SK-N-SH treated with all-trans-retinoic acid at 6 μM for 48 hours (cell line): ENCODE data around the gene ARSB.

ENCODE experiments used
- ATAC-seq: fragments of 200-7000 bp; cut with Tn5 transposase; 3 replicates; pipeline ENCODE4 v1.9.1; 2020; ENCODE audit warnings: mild to moderate bottlenecking, moderate library complexity
- ARNTL ChIP-seq: fragments of 450-650 bp; formaldehyde crosslinking; IDR thresholded peaks from 2 replicates; pipeline ENCODE4 v1.5.0; 2020; ENCODE audit warnings: low read depth, mild to moderate bottlenecking, moderate library complexity, borderline replicate concordance
- BACH2 ChIP-seq: fragments of 250-450 bp; sonication (Bioruptor Pico); IDR thresholded peaks from 2 replicates; pipeline ENCODE4 v1.9.0; 2021; ENCODE audit warnings: mild to moderate bottlenecking, borderline replicate concordance
- CSDC2 ChIP-seq: fragments of 250-450 bp; sonication (Bioruptor Pico); IDR thresholded peaks from 2 replicates; pipeline ENCODE4 v1.5.0; 2020; ENCODE audit warnings: mild to moderate bottlenecking, moderate library complexity
- ESRRG ChIP-seq: fragments of 250-450 bp; sonication (Bioruptor Pico); IDR thresholded peaks from 2 replicates; pipeline ENCODE4 v1.6.1; 2021; ENCODE audit warnings: mild to moderate bottlenecking
- GLIS3 ChIP-seq: fragments of 250-450 bp; sonication (Bioruptor Pico); IDR thresholded peaks from 2 replicates; pipeline ENCODE4 v1.5.0; 2020; ENCODE audit warnings: mild to moderate bottlenecking, moderate library complexity
- ISL1 ChIP-seq: fragments of 250-450 bp; sonication (Bioruptor Pico); IDR thresholded peaks from 2 replicates; pipeline ENCODE4 v2.1.2; 2022; ENCODE audit warnings: mild to moderate bottlenecking, moderate library complexity
- OSR1 ChIP-seq: fragments of 250-450 bp; sonication (Bioruptor Pico); IDR thresholded peaks from 2 replicates; pipeline ENCODE4 v1.8.0; 2022; ENCODE audit warnings: moderate library complexity, mild to moderate bottlenecking, inconsistent platforms
- PPARA ChIP-seq: fragments of 250-450 bp; sonication (Bioruptor Pico); IDR thresholded peaks from 2 replicates; pipeline ENCODE4 v1.5.0; 2020; ENCODE audit warnings: mild to moderate bottlenecking, borderline replicate concordance
- RARB ChIP-seq: fragments of 250-450 bp; sonication (Bioruptor Pico); IDR thresholded peaks from 2 replicates; pipeline ENCODE4 v1.8.0; 2021; ENCODE audit warnings: mild to moderate bottlenecking, moderate library complexity
- SNAI2 ChIP-seq: fragments of 250-450 bp; sonication (Bioruptor Pico); IDR thresholded peaks from 2 replicates; pipeline ENCODE4 v1.5.0; 2020; ENCODE audit warnings: mild to moderate bottlenecking, moderate library complexity
- TCF4 ChIP-seq: fragments of 250-450 bp; sonication (Bioruptor Pico); IDR thresholded peaks from 2 replicates; pipeline ENCODE4 v1.8.0; 2021; ENCODE audit warnings: mild to moderate bottlenecking, moderate library complexity, borderline replicate concordance
- TOX ChIP-seq: fragments of 250-450 bp; sonication (Bioruptor Pico); IDR thresholded peaks from 2 replicates; pipeline ENCODE4 v1.8.0; 2021; ENCODE audit warnings: mild to moderate bottlenecking, moderate library complexity, borderline replicate concordance
- ZFP3 ChIP-seq: fragments of 250-450 bp; sonication (Bioruptor Pico); IDR thresholded peaks from 2 replicates; pipeline ENCODE4 v1.5.0; 2020; ENCODE audit warnings: mild to moderate bottlenecking, moderate library complexity
- ZNF565 ChIP-seq: fragments of 450-650 bp; formaldehyde crosslinking; conservative IDR thresholded peaks from 2 replicates; pipeline ENCODE4 v1.5.0; 2020; ENCODE audit warnings: low read depth, mild to moderate bottlenecking, moderate library complexity
- ZNF70 ChIP-seq: fragments of 450-650 bp; formaldehyde crosslinking; IDR thresholded peaks from 2 replicates; pipeline ENCODE4 v1.5.0; 2020; ENCODE audit warnings: mild to moderate bottlenecking, moderate library complexity
- ZNF8 ChIP-seq: fragments of 450-650 bp; formaldehyde crosslinking; IDR thresholded peaks from 2 replicates; pipeline ENCODE4 v1.5.0; 2020; ENCODE audit warnings: mild to moderate bottlenecking, moderate library complexity
- TF ChIP-seq, protein P1 (sequence below): fragments of 250-450 bp; sonication (Bioruptor Pico); IDR thresholded peaks from 2 replicates; pipeline ENCODE4 v1.5.0; 2020; ENCODE audit warnings: mild to moderate bottlenecking, moderate library complexity
- TF ChIP-seq, protein P2 (sequence below): fragments of 250-450 bp; sonication (Bioruptor Pico); IDR thresholded peaks from 2 replicates; pipeline ENCODE4 v1.8.0; 2021; ENCODE audit warnings: low read depth, mild to moderate bottlenecking, moderate library complexity, borderline replicate concordance
- TF ChIP-seq, protein P3 (sequence below): fragments of 250-450 bp; sonication (Bioruptor Pico); IDR thresholded peaks from 2 replicates; pipeline ENCODE4 v1.5.1; 2021; ENCODE audit warnings: mild to moderate bottlenecking, moderate library complexity
- TF ChIP-seq, protein P4 (sequence below): fragments of 250-450 bp; sonication (Bioruptor Pico); IDR thresholded peaks from 2 replicates; pipeline ENCODE4 v1.5.1; 2020; ENCODE audit warnings: low read depth, mild to moderate bottlenecking, moderate library complexity
- TF ChIP-seq, protein P5 (sequence below): fragments of 250-450 bp; sonication (Bioruptor Pico); IDR thresholded peaks from 2 replicates; pipeline ENCODE4 v1.8.0; 2020; ENCODE audit warnings: mild to moderate bottlenecking, moderate library complexity, borderline replicate concordance

ARSB gene

DNA sequence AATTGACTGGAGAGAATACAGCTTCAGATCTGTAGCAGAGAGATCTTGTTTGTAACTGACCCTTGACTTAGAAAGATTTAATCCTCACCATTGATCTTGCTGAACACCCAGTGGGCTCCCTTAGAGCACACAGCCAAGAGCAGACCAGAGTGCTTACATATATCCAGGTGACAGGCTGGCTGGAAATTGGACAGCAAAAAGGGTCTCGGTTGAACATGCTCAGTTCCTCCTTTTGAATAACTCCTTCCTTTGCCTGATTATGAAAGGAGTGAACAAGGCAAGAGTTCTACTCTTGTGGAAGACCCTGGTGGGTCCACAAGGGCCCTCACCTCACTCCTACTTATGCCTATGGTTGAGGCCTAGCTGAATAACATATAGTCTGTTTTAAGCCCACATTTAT lies 202.4 kb downstream of the ARSB start:
- TF ChIP-seq ESRRG = no peak
- TF ChIP-seq, protein P1, sequence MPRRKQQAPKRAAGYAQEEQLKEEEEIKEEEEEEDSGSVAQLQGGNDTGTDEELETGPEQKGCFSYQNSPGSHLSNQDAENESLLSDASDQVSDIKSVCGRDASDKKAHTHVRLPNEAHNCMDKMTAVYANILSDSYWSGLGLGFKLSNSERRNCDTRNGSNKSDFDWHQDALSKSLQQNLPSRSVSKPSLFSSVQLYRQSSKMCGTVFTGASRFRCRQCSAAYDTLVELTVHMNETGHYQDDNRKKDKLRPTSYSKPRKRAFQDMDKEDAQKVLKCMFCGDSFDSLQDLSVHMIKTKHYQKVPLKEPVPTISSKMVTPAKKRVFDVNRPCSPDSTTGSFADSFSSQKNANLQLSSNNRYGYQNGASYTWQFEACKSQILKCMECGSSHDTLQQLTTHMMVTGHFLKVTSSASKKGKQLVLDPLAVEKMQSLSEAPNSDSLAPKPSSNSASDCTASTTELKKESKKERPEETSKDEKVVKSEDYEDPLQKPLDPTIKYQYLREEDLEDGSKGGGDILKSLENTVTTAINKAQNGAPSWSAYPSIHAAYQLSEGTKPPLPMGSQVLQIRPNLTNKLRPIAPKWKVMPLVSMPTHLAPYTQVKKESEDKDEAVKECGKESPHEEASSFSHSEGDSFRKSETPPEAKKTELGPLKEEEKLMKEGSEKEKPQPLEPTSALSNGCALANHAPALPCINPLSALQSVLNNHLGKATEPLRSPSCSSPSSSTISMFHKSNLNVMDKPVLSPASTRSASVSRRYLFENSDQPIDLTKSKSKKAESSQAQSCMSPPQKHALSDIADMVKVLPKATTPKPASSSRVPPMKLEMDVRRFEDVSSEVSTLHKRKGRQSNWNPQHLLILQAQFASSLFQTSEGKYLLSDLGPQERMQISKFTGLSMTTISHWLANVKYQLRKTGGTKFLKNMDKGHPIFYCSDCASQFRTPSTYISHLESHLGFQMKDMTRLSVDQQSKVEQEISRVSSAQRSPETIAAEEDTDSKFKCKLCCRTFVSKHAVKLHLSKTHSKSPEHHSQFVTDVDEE = no peak
- no peak for TF ChIP-seq ZNF70 (CRISPR knock-in tag)
- TF ChIP-seq, protein P2, sequence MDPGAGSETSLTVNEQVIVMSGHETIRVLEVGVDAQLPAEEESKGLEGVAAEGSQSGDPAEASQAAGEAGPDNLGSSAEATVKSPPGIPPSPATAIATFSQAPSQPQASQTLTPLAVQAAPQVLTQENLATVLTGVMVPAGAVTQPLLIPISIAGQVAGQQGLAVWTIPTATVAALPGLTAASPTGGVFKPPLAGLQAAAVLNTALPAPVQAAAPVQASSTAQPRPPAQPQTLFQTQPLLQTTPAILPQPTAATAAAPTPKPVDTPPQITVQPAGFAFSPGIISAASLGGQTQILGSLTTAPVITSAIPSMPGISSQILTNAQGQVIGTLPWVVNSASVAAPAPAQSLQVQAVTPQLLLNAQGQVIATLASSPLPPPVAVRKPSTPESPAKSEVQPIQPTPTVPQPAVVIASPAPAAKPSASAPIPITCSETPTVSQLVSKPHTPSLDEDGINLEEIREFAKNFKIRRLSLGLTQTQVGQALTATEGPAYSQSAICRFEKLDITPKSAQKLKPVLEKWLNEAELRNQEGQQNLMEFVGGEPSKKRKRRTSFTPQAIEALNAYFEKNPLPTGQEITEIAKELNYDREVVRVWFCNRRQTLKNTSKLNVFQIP (CRISPR knock-in tag) = no peak
- TF ChIP-seq CSDC2 (CRISPR knock-in tag) = no peak
- TF ChIP-seq, protein P3, sequence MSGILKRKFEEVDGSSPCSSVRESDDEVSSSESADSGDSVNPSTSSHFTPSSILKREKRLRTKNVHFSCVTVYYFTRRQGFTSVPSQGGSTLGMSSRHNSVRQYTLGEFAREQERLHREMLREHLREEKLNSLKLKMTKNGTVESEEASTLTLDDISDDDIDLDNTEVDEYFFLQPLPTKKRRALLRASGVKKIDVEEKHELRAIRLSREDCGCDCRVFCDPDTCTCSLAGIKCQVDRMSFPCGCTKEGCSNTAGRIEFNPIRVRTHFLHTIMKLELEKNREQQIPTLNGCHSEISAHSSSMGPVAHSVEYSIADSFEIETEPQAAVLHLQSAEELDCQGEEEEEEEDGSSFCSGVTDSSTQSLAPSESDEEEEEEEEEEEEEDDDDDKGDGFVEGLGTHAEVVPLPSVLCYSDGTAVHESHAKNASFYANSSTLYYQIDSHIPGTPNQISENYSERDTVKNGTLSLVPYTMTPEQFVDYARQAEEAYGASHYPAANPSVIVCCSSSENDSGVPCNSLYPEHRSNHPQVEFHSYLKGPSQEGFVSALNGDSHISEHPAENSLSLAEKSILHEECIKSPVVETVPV (CRISPR knock-in tag) = no peak
- no peak for TF ChIP-seq BACH2 (CRISPR knock-in tag)
- no peak for TF ChIP-seq PPARA (CRISPR knock-in tag)
- no peak for TF ChIP-seq ZFP3 (CRISPR knock-in tag)
- TF ChIP-seq ZNF8 (CRISPR knock-in tag) = no peak
- no peak for TF ChIP-seq OSR1 (CRISPR knock-in tag)
- no peak for TF ChIP-seq TCF4 (CRISPR knock-in tag)
- TF ChIP-seq TOX (CRISPR knock-in tag) = no peak
- TF ChIP-seq ISL1 (CRISPR knock-in tag) = no peak
- no peak for TF ChIP-seq GLIS3 (CRISPR knock-in tag)
- TF ChIP-seq, protein P4, sequence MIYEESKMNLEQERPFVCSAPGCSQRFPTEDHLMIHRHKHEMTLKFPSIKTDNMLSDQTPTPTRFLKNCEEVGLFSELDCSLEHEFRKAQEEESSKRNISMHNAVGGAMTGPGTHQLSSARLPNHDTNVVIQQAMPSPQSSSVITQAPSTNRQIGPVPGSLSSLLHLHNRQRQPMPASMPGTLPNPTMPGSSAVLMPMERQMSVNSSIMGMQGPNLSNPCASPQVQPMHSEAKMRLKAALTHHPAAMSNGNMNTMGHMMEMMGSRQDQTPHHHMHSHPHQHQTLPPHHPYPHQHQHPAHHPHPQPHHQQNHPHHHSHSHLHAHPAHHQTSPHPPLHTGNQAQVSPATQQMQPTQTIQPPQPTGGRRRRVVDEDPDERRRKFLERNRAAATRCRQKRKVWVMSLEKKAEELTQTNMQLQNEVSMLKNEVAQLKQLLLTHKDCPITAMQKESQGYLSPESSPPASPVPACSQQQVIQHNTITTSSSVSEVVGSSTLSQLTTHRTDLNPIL = no peak
- TF ChIP-seq ZNF565 (CRISPR knock-in tag) = no peak

DNA sequence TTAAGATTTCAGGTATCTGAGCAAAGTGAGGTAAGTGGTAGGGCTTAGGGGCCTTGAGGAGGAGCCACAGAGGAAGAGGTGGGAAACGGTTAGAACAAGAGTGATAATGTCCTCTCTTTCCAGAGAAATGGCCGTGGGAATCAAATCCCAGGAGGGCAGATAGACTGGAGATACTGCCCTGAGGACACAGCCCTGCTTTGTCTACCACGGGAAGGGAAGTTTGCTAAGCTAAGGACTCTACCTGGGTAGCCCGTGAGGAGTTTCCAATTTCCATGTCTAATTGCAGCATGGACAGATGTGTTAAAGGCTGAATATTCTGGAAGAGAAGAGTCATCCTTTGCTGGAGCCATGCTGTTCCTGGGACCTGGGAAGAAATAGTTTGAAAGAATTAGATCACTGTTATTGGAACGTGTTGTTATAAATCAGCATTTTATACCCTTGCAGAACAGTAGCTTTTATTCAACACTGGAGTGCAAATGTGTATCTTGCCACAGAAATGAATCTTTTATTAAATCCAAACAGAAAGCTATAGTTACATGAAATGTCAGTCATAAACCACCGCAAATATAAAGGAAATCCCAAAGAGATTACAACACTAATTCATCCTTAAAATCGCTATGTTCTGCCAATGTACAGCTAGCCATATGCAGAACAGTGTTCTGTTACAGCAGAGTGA lies 203.4 kb downstream of the ARSB start:
- TF ChIP-seq, protein P3 (CRISPR knock-in tag) = no peak
- TF ChIP-seq SNAI2 (CRISPR knock-in tag) (no peak), RARB (CRISPR knock-in tag) (no peak), CSDC2 (CRISPR knock-in tag) (no peak), ZNF8 (CRISPR knock-in tag) (no peak), GLIS3 (CRISPR knock-in tag) (no peak), ZFP3 (CRISPR knock-in tag) (no peak), ARNTL (CRISPR knock-in tag) (no peak), ZNF565 (CRISPR knock-in tag) (no peak), OSR1 (CRISPR knock-in tag) (no peak), BACH2 (CRISPR knock-in tag) (no peak), ESRRG (no peak), TCF4 (CRISPR knock-in tag) (no peak)
- TF ChIP-seq, protein P5, sequence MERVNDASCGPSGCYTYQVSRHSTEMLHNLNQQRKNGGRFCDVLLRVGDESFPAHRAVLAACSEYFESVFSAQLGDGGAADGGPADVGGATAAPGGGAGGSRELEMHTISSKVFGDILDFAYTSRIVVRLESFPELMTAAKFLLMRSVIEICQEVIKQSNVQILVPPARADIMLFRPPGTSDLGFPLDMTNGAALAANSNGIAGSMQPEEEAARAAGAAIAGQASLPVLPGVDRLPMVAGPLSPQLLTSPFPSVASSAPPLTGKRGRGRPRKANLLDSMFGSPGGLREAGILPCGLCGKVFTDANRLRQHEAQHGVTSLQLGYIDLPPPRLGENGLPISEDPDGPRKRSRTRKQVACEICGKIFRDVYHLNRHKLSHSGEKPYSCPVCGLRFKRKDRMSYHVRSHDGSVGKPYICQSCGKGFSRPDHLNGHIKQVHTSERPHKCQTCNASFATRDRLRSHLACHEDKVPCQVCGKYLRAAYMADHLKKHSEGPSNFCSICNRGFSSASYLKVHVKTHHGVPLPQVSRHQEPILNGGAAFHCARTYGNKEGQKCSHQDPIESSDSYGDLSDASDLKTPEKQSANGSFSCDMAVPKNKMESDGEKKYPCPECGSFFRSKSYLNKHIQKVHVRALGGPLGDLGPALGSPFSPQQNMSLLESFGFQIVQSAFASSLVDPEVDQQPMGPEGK (CRISPR knock-in tag) = no peak
- TF ChIP-seq, protein P1 = no peak
- TF ChIP-seq, protein P4 = no peak
- no peak for ATAC-seq

More for the DNA sequence above, 202.4 kb downstream of the ARSB start:
- no peak for ATAC-seq
